HG02885 (cell line): ENCODE measurements around the gene ANO9.
"Not testable (repeated sequence)": the region's sequence is repeated elsewhere in the genome, so short reads cannot be mapped to it uniquely, and the experiment has no call there.

Experiments used
- ATAC-seq: cut with Tn5 transposase; IDR thresholded peaks from one replicate; pipeline ENCODE4 v1.9.1; 2021; ENCODE audit warnings: mild to moderate bottlenecking; ENCODE audit not compliant: unreplicated experiment, poor library complexity

The ANO9 gene

GRCh38 chr11:390175-390574, 51.6 kb downstream of the ANO9 start:
- ATAC-seq, result no peak

DNA sequence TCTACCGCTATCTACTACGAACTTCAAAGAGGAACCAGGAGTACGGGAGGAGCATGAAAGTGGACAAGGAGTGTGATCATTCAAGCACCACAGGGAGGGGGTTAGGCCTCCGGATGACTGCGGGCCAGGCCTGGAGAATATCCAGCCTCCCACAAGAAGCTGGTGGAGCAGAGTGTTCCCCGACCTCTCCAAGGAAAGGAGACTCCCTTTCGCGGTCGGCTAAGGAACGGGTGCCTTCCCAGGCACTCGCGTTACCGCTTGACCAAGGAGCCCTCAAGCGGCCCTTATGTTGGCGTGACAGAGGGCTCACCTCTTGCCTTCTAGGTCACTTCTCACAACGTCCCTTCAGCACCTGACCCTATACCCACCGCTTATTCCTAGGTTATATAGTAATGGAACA, 52.4 kb downstream of the ANO9 start:
- not testable (repeated sequence) for ATAC-seq

GRCh38 chr11:387193-387793, 54.5 kb downstream of the ANO9 start:
- no peak for ATAC-seq

DNA sequence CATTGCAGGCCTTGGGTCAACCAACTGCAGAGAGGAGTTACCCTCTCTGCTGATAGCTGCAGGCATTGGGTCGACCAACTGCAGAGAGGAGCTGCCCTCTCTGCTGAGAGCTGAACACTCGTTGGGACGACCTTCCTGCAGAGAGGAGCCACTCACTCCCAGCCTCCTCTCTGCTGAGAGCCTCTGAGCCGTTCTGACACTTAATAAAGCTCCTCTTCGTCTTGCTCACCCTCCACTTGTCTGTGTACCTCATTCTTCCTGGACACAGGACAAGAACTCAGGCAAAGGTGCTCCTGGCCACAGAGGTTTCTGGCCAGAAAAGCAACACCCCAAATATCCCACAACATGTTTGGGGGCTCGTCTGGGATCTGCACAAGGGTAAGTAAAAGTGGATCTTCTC, 55.3 kb downstream of the ANO9 start:
- ATAC-seq, result no peak

- no peak for ATAC-seq
Observed at GRCh38 chr11:385594-386351, 56.0 kb downstream of the ANO9 start.

- no peak for ATAC-seq
Observed at GRCh38 chr11:384511-384910, 57.3 kb downstream of the ANO9 start.

DNA sequence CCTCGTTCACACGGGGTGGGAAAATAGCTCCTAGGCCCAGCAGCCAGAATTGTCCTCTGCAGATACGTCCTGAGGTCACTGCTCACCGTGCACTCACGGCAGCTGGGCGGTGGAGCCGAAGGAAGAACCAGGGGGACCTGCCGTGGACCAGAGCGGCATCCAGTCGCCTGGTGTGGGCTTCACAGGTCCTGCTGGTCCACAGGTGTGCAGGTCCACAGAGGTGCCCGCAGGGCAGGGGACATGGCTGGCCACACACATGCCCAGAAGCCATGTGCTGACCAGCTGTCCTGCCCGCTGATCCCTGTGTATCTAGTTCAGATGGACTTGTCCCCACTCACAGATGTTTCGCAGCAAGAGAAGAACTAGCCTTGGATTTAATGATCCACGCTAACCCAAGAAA, 58.4 kb downstream of the ANO9 start:
- ATAC-seq, result no peak

DNA sequence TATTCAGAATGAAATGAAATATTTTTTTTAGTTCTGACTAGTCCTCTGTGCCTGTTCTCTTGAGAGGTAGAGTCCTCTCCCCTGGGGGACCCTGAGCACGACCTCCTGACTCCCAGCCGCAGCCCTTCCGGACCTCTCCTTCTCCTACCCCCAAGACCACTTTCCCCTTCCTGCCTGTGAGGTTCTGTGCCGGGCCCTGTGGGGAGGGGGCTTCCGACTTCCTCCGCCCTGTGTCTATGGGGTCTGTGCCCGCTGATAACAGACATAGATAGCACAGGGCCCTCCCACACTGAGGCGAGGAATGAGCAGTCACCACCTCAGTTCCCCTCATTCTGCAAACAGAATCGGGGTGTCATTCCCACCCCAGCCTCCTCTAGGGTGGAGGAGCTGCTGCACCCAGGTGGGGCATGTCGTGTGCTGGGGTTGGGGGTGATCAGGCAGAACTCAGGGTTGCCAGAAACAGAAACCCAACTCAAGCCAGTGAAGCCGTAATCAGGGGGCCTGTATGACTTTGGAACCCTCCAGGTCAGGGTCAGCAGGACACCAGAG, 59.7 kb downstream of the ANO9 start:
- ATAC-seq, result no peak

DNA sequence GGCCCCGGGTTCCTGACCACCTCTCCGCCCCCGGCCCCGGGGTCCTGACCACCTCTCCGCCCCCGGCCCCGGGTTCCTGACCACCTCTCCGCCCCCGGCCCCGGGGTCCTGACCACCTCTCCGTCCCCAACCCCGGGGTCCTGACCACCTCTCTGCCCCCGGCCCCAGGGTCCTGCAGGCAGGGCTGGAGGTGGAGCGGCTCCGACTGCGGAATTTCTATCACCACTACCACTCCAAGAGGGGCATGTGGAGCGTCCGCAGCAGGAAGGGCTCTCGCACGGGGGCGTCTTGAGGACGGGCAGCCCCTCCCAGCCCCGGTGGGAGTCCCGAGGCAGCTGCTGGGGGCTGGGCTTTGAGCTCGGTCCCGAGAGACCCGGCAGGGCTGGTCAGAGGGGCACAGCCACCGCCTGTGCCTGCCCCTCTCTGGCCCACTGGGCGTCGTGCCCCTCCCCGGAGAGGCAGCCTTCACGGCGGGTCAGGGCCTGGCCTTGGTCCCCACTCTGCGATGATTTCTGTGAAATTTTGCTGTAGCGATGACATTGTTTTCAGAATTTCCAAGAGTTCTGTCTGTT, 60.2 kb downstream of the ANO9 start:
- ATAC-seq, result no peak

DNA sequence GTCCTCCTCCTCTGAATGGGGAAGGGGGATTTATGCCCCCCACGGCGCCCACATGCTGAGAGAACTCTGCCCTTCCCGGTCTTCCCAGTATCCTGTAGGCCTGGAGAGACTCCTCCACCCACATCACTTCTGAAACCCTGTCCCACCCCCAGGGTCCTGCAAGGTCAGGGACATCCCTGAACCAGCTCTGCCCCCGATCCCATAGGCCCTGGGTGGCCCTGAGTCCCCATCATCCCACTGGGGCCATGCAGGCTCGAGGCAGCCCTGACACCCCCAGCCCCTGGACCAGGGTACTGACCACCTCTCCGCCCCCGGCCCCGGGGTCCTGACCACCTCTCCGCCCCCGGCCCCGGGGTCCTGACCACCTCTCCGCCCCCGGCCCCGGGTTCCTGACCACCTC, 60.8 kb downstream of the ANO9 start:
- ATAC-seq, result no peak

DNA sequence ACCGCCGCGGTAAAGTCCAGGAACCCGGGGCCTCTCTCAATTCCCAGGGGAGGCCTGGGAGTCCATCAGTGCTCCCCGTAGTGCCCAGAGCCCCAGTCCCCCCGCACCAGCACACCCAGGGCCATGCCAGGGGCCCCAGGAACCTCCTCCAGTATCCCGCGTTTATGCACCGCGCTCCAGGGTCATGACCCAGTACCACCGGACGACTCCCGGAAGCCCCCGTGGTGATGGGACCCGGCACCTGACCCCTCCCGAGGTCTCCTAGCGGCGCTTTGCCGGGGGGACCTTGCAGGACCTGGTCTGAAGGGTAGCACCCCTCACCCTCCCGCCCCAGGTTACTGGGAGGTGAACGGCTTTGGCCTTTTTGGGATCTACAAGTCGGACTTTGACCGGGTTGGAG, 61.3 kb downstream of the ANO9 start:
- no peak for ATAC-seq

DNA sequence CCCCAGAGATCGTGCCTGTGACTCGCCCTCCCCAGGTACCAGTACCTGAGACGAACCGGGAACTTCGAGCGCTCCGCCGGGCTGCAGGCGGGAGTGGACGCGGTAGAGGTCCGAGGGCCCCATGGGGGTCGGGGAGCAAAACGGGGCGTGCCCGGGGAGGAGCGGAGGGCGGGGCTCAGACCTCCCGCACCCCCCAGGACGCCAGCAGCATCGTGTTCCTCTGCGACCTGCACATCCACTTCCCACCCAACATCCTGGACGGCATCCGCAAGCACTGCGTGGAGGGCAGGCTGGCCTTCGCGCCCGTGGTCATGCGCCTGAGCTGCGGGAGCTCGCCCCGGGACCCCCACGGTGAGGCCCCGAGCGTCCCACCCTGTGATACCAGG, 61.7 kb downstream of the ANO9 start:
- no peak for ATAC-seq

- ATAC-seq, result no peak
Observed at GRCh38 chr11:379205-380094, 62.4 kb downstream of the ANO9 start.

DNA sequence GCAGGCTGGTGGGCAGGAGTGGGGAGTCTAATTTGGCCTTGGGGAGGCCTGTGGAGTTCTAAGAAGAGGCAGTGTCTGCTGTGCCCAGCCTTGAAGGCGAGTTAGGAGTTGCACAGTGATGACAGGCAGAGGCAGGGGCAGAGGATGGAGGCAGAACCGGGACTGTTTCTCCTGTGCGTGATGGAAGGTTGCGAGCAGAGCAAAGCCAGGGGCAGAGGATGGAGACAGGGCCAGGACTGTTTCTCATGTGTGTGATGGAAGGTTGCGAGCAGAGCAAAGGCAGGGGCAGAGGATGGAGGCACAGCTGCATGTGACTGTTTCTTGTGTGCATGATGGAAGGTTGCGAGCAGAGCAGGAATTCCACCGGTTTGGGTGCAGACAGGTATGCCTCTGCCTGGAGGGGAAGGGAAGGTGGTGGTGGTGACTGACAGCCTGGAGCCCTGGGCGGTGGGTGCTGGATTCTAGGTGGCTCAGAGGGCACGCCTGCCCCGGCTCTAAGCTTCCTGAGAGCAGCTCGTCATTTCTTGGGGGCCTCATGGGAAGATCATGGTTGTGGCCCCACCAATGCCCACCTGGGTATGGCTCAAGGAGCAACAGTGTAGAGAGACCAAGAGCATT, 63.8 kb downstream of the ANO9 start:
- ATAC-seq, result no peak

DNA sequence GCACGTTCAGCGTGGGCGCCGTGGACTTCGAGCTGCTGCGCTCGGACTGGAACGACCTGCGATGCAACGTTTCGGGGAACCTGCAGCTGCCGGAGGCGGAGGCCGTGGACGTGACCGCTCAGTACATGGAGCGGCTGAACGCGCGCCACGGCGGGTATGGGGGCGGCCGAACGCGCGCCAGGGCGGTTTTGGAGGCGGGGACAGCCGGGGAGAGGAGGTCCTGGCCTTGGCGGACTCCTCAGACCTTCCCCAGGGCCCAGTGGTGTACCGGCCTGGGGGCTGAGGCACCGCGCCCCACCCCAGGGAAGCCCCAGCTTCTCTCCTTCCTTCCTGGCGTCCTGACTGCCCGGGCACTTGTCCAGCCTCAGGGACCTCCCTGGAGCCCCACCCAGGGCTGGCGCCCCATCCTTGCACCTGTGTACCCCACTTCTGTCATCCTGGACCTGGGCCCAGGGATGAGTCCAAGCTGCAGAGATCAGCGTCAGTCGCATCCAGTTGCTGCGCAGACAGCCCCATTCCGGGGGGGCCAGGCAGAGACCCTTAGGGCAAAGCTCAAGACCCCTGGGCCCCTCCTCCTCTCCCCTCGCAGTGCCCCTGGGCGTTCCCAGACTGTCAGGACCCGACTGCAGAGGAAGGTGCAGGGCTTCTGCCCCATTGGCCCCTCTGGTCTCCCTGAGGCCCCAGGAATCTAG, 64.5 kb downstream of the ANO9 start:
- no peak for ATAC-seq

DNA sequence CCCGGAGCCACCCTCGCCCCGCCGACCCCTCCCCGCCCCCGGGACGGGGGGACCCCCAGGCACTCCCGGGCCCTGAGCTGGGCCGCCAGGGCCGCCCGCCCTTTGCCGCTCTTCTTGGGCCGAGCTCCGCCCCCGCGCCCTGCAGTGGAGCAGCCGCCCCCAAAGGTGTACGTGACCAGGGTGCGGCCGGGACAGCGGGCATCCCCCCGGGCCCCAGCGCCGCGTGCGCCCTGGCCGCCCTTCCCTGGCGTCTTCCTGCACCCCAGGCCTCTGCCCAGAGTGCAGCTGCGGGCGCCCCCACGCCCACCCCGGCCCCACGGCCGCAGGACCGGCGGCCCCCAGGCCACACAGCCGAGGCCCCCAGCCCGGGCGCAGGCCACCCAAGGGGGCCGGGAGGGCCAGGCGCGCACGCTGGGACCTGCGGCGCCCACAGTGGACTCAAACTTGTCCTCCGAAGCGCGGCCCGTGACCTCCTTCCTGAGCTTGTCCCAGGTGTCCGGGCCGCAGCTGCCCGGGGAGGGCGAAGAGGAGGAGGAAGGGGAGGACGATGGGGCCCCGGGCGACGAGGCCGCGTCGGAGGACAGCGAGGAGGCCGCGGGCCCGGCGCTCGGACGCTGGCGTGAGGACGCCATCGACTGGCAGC, 65.2 kb downstream of the ANO9 start:
- ATAC-seq, result no peak

- ATAC-seq, result no peak
Observed at GRCh38 chr11:375065-376025, 66.5 kb downstream of the ANO9 start.
